ENCODE results near the gene ASCC1.
A peak's percentile ranks its signal among the peaks of the same experiment; 100 is the strongest.

ASCC1 gene

GRCh38 chr10:72072046-72072445 lies 144.0 kb downstream of the ASCC1 start:
- Histone ChIP-seq H2AFZ (ENCODE audit: low read length) (no peak overlapping the region), H3K9me3 (replicated peaks; ENCODE audit: insufficient read depth, low read length) (no peaks in the 10 kb centered on the region), H3K79me2 (ENCODE audit: low read length) (no peaks in the 10 kb centered on the region), H3K27me3 (replicated peaks; ENCODE audit: insufficient read depth, low read length) (no peaks in the 10 kb centered on the region), H3F3A (ENCODE audit: insufficient read depth, low read length) (no peaks in the 10 kb centered on the region), H3K9me2 (replicated peaks; ENCODE audit: insufficient read depth, low read length) (no peaks in the 10 kb centered on the region), H3K4me1 (ENCODE audit: low read length) (peaks cover 22% of the 10 kb centered on the region), H4K20me1 (ENCODE audit: insufficient read depth, low read length) (no peaks in the 10 kb centered on the region), H3K9ac (ENCODE audit: low read length) (no peak overlapping the region), H3K4me3 (ENCODE audit: low read length) (no peak overlapping the region), H3K36me3 (replicated peaks; ENCODE audit: insufficient read depth, low read length) (no peaks in the 10 kb centered on the region), H3K27ac (ENCODE audit: low read length) (no peak overlapping the region), H3K4me2 (ENCODE audit: low read depth, low read length) (no peak overlapping the region)
- DNase-seq = no peak
- TF ChIP-seq EZH2phosphoT487 (IDR thresholded peaks at IDR 0.05; ENCODE audit: low read length) (no peak), EZH2 (optimal IDR thresholded peaks at IDR 0.05; ENCODE audit: low read depth, low read length) (no peak), CTCF (IDR thresholded peaks at IDR 0.05; ENCODE audit: low read length) (no peak)

DNA sequence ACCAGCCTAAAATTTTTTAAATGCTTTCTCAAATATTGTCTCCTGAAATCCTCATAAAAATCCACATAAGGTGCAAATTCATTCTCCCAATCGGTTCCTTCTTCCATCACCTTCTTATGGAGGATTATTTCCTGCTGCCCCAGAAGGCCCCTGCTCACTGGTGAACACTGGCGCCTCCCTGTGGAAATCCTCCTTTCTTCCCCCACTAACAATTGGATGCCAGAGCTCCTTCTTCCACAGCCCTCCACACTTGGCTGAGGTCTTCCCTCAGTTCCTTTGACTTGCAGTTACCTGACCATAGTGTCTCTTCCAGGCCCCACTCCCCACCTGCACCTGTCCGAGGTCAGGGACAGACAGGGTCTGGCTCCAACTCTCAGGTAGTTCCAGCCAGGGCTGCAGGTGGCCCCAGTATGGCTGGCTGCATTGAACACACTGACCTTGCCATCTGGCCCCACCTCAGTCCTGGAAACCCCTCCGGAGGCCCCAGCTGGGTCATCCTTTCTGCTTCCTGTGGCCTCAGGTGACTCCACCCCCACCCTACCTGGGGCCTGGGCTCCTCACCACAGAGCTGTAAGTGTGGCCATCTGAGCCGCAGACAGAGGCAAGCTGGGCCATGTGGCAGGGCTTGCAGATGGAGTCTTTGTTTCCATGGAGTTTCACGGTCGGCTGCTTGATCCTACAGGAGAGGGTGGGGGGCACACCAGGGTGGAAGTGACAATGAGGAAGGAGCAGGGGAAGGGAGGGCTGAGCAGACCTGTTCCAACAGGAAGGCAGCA lies 146.1 kb downstream of the ASCC1 start:
- Histone ChIP-seq H3K36me3 (replicated peaks; ENCODE audit: insufficient read depth, low read length) (no peaks in the 10 kb centered on the region), H3K27me3 (replicated peaks; ENCODE audit: insufficient read depth, low read length) (no peaks in the 10 kb centered on the region), H3K79me2 (ENCODE audit: low read length) (no peaks in the 10 kb centered on the region), H3K27ac (ENCODE audit: low read length) (peak overlapping the region; percentile 29; the same call in 1 of the 2 replicates), H4K20me1 (ENCODE audit: insufficient read depth, low read length) (no peaks in the 10 kb centered on the region), H3K4me1 (ENCODE audit: low read length) (peaks cover 11% of the 10 kb centered on the region), H2AFZ (ENCODE audit: low read length) (peak overlapping the region; percentile 64), H3K9me2 (replicated peaks; ENCODE audit: insufficient read depth, low read length) (no peaks in the 10 kb centered on the region), H3K4me3 (ENCODE audit: low read length) (no peak overlapping the region), H3K9ac (ENCODE audit: low read length) (no peak overlapping the region), H3F3A (ENCODE audit: insufficient read depth, low read length) (no peaks in the 10 kb centered on the region), H3K4me2 (ENCODE audit: low read depth, low read length) (peak overlapping the region; percentile 19; the same call in 1 of the 2 replicates), H3K9me3 (replicated peaks; ENCODE audit: insufficient read depth, low read length) (no peaks in the 10 kb centered on the region)
- TF ChIP-seq EZH2phosphoT487 (IDR thresholded peaks at IDR 0.05; ENCODE audit: low read length) (no peak), CTCF (IDR thresholded peaks at IDR 0.05; ENCODE audit: low read length) (peak; percentile 34), EZH2 (optimal IDR thresholded peaks at IDR 0.05; ENCODE audit: low read depth, low read length) (no peak)
- peak; percentile 58 for DNase-seq

DNA sequence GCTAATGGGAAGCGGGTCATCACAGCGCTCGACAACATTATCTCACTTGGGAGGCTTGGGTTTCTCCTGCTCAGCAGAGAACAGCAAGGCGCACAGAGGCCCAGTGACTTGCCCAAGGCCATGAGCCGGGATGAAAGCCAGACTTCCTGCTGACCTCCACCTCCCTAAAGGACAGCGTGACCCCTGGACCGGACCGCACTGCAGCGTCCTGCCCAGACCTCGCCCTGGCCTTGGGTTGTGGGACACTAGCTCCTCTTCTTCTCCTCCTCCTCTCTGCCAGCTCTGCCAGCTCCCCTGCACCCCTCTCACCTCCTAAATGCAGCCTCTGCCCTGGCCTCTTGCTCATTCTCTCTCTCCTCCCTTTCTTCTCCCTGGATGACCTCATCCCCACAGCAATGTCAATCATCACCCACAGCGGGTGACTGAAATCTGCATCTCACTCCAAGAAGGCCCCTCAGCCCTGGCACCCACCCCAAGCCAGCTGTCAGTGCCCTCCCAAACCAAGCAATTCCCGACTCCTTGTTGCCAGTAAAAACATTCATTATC lies 147.1 kb downstream of the ASCC1 start:
- Histone ChIP-seq H3K9me2 (replicated peaks; ENCODE audit: insufficient read depth, low read length) (no peaks in the 10 kb centered on the region), H3K4me2 (ENCODE audit: low read depth, low read length) (no peak overlapping the region), H3K4me1 (ENCODE audit: low read length) (peaks cover 11% of the 10 kb centered on the region), H3K36me3 (replicated peaks; ENCODE audit: insufficient read depth, low read length) (no peaks in the 10 kb centered on the region), H4K20me1 (ENCODE audit: insufficient read depth, low read length) (no peaks in the 10 kb centered on the region), H3K9me3 (replicated peaks; ENCODE audit: insufficient read depth, low read length) (no peaks in the 10 kb centered on the region), H3K4me3 (ENCODE audit: low read length) (no peak overlapping the region), H3K79me2 (ENCODE audit: low read length) (no peaks in the 10 kb centered on the region), H3K9ac (ENCODE audit: low read length) (no peak overlapping the region), H2AFZ (ENCODE audit: low read length) (no peak overlapping the region), H3K27ac (ENCODE audit: low read length) (no peak overlapping the region), H3K27me3 (replicated peaks; ENCODE audit: insufficient read depth, low read length) (no peaks in the 10 kb centered on the region), H3F3A (ENCODE audit: insufficient read depth, low read length) (no peaks in the 10 kb centered on the region)
- TF ChIP-seq CTCF (IDR thresholded peaks at IDR 0.05; ENCODE audit: low read length) (no peak), EZH2 (optimal IDR thresholded peaks at IDR 0.05; ENCODE audit: low read depth, low read length) (no peak), EZH2phosphoT487 (IDR thresholded peaks at IDR 0.05; ENCODE audit: low read length) (no peak)
- no peak for DNase-seq
